NCI-H128 (cell line): ENCODE results near the gene ZNF343.
"Not testable (repeated sequence)": the region's sequence is repeated elsewhere in the genome, so short reads cannot be mapped to it uniquely, and the experiment has no call there.

Source experiments
- DNase-seq: peaks from one replicate; lab custom pipeline; 2025; ENCODE audit not compliant: unreplicated experiment; lab: John Stamatoyannopoulos, UW

The ZNF343 gene

GRCh38 chr20:2521369-2522305 lies 12.9 kb upstream of the ZNF343 start:
- DNase-seq = no peak

- DNase-seq = no peak
Observed at GRCh38 chr20:2520617-2521016, 11.9 kb upstream of the ZNF343 start.

DNA sequence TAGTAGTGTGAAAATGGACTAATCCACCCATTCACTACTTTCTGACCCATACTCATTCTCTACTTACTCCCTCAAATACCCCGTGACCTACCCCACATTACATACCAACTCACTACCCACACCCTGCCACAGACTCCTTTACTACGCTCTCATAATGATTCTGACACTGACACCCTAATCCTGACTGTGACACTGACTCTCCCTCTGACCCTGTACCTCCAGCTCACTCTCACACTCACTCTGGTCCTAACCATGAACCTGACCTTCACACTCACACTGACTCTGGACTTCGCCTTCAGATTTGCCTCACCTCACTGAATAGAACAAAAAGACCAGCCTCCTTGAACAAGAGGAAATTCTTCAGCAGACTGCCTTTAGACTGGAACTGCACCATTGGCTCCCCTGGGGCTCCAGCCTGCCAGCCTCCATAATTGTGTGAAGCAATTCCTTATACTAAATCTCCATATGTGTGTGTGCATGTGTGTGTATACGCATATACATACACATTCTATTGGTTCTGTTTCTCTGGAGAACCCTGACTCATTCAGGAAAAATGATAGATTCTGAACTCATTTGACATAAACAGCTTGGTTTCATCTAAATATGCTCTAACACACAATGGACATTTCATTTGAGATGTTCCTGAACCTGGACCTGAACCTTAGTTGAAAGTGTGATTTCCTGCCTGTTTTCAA lies 10.5 kb upstream of the ZNF343 start:
- DNase-seq = no peak

DNA sequence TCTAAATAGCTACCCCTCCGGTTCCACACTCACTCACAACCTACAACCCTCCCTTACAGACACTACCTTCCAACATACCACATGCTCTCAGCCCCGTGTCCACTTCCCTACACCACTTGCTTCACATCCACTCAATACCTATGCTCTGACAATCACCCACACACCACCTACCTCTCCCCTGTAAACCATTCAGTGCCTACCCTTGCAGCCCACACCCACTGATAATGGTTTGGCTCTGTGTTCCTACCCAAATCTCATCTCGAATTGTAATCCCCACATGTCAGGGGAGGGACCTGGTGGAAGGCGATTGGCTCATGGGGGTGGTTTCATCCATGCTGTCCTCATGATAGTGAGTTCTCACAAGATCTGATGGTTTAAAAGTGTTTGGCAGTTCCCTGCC lies 9.8 kb upstream of the ZNF343 start:
- DNase-seq = no peak

- DNase-seq = no peak
Observed at GRCh38 chr20:2518096-2518495, 9.4 kb upstream of the ZNF343 start.

DNA sequence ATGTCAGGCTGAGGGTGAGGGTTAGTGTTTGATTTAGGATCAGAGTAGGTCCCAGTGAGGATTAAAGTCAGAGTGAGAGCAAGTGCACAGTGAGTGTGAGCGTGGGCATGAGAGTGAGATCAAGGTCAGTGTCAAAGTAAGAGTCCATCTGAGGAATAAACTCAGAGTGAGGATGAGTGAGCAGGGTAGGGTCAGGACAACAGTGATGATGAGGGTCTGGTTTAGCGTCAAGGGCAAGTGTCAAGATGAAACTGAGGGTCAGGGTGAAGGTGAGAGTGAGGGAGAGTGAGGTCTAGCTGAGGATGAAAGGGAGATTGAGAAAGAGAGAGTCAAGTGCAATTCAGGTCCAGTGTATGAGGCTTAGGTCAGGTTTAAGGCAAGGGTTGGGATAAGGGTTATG lies 7.7 kb upstream of the ZNF343 start:
- DNase-seq = no peak

DNA sequence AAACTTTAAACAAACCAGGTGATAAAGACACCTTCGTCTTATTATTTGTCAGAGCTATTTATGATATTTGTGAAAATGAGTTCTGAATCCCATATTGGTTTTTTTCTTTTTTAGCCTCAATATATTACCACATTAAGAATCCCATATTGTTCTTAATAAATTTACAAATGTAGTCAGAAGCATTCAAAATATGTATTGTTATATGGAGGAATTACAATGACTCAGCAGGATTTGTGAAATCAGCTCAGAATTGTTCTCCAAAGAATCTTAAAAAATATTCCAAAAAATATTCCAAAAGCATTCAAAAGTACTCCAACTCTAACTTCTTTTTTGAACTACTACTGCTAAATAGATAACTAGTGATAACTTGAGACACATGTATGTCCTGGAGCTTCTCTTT lies 6.5 kb upstream of the ZNF343 start:
- no peak for DNase-seq

- DNase-seq = no peak
Observed at GRCh38 chr20:2509794-2510193, 1.1 kb upstream of the ZNF343 start.

GRCh38 chr20:2509468-2509781 lies 710 bp upstream of the ZNF343 start:
- no peak for DNase-seq

DNA sequence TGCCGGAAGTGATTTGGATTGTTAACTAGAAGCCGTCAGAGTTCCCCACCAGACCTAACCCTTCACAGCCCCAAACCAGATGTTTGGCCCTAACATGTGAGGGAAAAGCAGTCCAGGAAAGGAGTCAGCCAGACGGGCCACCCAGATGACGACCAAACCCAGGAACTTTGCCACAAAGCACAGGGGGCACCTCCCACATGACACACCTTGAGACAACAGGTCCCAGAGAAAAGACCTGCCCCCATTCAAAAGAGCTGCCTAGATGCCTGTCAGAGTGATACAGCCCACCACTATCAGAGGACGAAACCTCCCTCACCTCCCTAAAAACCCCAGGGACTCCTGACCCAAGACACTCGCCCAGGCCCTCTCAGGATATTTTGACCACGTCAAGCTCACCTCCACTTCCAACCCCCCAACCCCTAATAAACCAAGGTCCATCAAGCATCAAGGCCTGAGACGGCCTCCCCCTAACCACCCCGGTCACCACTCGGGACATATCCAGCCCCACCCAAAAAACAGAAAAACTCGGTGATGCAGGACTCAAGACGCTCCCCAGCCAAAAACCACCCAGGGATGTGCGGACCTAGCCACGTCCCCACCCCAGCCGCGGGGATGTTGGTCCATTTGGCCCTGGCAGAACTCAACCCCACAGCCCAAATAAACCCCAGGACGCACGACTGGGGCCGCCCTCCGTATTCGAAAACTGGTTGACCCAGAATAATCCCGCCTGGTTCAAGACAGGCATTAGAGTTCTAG lies 662 bp downstream of the ZNF343 start:
- DNase-seq = no peak

DNA sequence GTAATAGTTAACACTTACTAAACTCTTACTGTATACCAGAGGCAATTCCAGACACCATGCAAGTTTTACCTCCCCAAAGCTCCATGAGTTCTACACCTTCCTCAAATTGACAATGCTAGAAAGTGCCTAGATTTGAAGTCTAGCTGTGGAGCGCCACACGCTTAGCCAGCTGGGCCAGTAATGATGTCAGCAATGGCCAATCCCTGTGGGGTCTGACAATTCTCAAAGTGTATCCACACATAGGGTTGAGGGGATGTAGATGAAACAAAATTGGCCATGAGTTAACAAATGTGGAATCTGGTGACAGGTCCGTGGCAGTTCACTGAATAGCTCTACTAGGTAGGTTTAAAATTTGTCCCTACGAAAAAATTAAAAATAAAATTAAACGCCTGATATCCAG lies 1.3 kb downstream of the ZNF343 start:
- DNase-seq = no peak

- not testable (repeated sequence) for DNase-seq
Observed at GRCh38 chr20:2506426-2506825, 2.3 kb downstream of the ZNF343 start.

- DNase-seq = not testable (repeated sequence)
Observed at GRCh38 chr20:2504803-2505202, 3.9 kb downstream of the ZNF343 start.

DNA sequence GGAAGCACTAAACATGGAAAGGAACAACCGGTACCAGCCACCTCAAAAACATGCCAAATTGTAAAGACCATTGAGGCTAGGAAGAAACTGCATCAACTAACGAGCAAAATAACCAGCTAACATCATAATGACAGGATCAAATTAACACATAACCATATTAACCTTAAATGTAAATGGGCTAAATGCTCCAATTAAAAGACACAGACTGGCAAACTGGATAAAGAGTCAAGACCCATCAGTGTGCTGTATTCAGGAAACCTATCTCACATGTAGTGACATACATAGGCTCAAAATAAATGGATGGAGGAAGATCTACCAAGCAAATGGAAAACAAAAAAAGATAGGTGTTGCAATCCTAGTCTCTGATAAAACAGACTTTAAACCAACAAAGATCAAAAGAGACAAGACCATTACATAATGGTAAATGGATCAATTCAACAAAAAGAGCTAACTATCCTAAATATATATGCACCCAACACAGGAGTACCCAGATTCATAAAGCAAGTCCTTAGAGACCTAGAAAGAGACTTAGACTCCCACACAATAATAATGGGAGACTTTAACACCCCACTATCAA lies 5.8 kb downstream of the ZNF343 start:
- not testable (repeated sequence) for DNase-seq

GRCh38 chr20:2485661-2486060 lies 23.1 kb downstream of the ZNF343 start:
- no peak for DNase-seq

DNA sequence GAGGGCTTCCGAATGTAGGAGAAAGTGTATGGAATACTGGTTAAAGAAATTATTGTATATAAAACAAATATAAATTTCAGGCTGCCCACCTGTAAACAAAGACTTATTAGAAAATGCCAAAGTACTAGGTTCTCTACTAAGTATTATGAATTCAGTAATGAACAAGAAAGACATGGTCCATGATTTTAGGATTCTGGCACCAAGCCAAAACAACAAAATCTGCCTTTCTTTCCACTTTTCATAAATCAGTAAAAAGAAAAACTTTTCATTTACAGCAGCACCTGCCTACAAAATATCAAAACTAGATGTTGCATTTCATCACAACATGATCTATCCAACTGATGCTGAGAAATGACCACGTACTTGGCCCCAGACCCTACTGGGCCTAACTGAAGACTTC lies 23.6 kb downstream of the ZNF343 start:
- DNase-seq = no peak

DNA sequence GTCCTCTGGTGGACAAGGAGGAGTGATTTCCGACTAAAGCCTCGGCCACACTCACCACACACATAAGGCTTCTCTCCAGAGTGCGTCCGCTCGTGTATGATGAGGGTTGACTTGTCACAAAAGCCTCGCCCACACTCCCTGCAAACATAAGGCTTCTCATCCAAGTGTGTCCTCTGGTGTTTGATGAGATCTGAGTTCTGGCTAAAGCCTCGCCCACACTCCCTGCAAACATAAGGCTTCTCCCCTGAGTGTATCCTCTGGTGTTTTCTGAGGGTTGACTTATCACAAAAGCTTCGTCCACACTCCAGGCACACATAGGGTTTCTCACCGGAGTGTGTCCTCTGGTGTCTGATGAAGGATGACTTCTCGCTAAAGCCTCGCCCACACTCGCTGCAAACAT lies 25.2 kb downstream of the ZNF343 start:
- no peak for DNase-seq

DNA sequence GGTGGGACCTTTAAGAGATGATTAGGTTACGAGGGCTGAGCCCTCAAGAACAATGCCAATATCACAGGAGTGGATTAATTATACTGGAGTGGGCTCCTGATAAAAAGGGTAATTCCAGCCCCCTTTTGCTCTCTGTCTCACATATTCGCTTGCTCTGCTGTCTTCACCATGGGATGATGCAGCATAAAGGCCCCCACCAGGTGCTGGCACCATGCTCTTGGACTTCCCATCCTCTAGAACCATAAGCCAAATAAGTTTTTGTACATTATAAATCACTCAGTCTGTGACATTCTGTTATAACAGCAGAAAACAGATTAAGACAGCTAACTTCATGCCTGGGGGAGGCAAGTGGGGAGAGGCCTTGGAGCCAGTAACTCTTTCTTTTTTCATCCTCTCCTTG lies 28.3 kb downstream of the ZNF343 start:
- DNase-seq = no peak

DNA sequence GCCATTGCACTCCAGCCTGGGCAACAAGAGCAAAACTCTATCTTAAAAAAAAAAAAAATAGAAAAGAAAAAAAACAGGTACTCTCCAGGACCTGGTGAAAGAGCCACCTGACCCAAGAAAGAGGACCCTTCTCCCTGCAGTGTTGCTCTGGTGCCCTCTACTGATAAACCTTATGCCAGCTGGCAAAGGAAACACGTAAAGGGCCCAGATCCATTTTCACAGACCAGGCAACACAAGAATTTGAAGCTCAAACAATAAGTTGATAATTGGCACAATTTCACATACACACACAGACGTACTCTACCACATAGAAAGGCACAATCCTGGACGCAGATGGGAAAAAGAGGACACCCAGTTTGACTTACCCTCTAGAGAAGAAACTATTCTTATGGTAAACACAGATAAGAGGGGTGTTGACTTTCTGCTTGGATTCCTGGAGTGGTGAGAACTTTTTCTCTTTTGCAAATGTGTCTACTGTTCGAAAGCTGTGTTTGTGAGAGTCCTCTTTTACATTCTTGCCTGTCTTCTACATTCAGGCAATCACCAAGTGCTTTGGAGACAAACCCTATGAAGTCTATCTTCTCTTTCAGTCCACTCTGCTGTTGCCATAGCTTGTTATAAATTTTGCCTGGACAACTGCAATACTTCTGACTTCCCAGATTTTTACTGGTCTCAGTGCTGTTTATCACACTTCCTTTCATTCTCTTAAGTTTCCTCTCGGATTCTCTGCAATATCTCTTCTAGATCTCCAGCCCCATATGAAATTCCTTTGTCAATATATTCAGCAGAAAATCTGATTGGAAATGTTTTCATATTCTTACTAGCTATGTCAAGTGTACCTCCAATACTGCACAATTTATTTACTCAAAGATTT lies 31.7 kb downstream of the ZNF343 start:
- DNase-seq = no peak
